Activated CD4-positive, alpha-beta T cell treated with anti-CD3 and anti-CD28 coated beads, Interleukin-2, amount 50 U/mL, for 4 hours (primary cell): ENCODE measurements around the gene CABP2.
"Not testable (repeated sequence)": the region's sequence is repeated elsewhere in the genome, so short reads cannot be mapped to it uniquely, and the experiment has no call there.

Source experiments
- DNase-seq, 2 experiments: peaks; one replicate each; pipeline ENCODE4 v3.0.0-alpha.2; 2020

CABP2 gene

DNA sequence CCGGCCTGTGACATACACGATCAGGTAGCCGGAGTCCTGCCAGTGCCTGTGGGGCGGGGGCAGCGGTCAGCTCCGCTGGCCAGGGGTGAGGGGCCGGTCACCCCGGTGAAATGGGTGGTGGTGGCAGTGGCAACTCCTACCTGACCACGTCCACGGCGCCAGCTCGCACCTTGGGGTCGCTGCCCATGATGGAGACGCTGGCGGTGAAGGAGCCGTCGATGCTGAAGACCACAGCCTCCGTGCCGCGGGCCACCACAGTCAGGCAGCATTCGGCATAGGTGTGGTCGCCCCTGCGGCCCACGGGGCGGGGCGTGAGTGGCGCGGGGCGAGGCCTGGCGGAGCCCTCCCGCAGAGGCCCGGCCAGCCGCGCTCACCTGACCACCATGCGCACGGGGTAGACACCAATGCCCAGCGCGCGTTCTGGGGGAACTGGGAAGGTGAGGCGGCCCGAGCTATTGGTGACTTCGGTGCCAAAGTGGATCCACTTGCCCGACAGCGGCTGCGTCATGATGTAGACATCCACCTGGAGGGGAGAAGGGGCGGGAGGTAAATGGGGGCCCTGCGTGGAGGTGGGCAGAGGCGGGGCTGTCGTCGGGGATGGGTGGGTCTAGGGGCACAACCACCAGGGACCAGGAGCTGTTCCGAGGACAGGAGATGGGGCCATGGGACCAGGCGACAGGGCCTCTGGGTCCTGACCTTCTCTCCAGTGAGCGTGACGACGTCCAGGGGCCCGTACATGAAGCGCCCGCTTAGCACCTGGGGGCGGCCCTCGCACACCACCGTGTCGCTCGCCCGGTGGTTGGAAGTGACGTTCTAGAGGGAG is 29.5 kb downstream of the CABP2 start:
- DNase-seq, result no peak

DNA sequence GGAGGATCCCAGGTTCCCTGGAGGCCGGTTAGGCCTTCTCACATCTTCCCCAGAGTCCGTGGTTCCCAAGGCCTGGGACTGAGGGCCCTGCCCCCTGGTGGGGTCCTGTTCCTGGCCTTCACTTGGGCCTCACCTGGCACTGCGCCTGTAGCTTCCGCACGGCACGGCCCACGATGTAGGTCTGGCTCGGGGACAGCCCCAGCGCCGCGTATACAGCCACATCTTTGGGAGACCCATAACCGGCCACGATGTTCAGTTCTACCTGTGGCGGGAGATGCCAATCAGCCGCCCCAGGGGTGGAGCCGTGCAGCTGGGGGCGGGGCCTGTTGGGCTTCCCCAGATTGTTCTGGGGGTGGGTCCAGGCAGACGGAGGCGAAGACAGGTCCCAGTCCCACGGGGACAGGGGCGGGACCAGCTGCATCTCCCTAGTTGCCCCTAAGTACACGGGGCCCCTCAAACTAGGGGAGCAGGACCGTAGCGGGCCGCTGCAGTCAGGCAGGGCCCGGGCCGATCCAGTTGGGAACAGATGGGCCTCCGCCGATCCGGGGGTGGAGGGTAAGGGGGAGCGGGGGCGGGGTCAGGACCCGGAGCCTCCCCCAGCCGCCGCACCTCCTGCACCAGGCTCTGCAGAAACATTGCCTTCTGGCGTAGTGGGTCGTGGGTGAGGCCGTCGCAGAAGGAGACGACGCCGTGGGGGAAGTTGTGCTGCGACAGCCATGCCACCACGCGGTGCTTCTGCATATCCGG is 30.3 kb downstream of the CABP2 start:
- DNase-seq, result no peak

DNA sequence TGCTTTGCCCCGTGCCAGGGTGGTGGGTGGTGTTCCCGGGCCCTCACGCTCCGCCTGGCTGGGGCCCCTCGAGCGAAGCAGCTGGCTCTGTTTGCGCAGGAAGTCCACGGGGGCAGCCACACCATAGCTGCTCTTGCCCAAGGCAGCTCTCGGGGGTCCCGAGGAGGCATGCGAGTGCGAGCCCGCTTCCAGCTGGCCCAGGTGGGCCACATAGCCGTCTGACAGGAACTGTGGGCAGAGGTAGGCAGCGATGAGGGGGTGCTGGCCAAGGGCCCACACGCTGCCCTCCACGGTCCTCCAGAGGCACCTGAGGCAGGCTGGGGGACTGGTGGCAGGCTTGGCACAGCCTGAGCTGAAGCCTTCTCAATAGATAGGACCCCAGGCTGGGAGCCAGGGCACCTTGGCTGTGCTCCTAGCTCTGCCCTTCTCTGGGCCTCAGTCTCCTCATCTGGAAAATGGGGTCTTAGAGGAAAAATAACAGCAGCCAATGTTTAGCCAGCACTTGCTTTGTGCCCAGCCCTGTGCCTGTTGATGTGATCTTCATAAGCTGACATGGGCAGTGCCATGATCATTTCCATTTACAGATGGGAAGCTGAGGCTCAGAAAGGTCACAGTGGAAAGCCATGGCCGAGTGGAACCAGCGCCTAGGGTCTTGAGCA is 31.0 kb downstream of the CABP2 start:
- no peak for DNase-seq

DNA sequence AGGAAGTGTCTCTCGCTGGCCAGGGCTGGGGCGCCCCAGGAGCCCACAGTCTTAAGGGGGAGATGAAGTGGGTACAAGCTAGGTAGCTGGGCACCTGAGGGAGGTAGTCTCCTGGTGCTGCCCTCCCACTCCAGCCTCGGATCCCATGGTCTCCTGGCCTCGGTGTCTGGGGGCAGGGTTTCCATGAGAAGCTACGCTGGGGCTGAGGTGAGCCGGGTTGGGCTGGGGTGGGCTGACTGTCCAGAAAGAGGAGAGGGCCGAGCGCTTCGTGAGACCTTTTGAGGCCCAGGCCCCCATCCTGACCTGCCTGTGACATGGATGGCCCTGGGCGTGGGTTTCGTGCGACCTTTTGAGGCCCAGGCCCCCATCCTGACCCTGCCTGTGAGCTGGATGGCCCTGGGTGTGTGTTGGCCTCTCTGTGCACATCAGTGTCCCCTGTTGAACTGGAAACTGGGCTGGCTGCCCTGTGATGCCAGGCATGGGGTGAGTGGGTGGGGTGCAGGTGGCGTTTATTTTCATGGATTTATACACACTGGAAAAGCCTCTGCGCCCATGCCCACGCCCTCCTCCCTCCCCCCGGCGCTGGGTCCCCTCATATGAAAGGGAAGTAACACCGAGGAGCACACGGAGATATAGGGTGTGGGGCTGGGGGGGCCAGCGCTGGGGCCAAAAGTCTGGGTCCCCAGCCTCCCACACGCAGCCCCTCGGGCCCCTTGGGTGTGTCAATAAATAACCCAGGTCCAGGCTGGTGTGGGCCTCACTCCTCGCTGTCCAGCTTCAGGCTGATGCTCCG is 31.8 kb downstream of the CABP2 start:
- DNase-seq, result no peak

DNA sequence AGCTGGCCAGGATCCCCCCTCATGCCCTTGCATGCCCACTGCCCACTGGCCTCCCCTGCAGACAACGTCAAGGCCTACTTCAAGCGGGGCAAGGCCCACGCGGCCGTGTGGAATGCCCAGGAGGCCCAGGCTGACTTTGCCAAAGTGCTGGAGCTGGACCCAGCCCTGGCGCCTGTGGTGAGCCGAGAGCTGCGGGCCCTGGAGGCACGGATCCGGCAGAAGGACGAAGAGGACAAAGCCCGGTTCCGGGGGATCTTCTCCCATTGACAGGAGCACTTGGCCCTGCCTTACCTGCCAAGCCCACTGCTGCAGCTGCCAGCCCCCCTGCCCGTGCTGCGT is 32.5 kb downstream of the CABP2 start:
- no peak for DNase-seq

DNA sequence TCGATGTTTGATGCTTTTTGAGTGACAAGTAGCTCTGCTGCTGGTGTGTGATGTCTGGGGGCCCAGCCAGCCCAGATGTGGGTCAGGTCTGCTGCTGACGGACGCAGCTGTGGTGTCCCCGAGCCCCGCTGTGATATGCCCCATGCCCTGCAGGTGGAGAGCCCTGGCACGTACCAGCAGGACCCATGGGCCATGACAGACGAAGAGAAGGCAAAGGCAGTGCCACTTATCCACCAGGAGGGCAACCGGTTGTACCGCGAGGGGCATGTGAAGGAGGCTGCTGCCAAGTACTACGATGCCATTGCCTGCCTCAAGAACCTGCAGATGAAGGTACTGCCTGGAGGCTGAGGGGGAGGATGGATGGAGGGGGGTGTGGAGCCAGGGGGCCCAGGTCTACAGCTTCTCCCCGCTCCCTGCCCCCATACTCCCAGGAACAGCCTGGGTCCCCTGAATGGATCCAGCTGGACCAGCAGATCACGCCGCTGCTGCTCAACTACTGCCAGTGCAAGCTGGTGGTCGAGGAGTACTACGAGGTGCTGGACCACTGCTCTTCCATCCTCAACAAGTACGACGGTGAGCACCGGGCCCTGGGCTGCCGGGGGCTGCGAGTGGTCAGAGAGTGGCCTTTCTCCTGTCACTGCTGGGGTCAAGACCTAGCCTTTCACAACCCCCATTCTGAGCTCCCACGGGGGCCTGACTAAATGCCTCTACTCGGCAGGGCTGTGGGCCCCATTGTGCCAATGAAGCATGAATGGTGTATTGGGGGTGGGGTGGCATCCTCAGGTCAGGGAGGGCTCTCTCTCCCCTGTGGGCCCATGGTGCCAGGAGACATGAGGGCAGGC is 33.1 kb downstream of the CABP2 start:
- DNase-seq, result no peak

DNA sequence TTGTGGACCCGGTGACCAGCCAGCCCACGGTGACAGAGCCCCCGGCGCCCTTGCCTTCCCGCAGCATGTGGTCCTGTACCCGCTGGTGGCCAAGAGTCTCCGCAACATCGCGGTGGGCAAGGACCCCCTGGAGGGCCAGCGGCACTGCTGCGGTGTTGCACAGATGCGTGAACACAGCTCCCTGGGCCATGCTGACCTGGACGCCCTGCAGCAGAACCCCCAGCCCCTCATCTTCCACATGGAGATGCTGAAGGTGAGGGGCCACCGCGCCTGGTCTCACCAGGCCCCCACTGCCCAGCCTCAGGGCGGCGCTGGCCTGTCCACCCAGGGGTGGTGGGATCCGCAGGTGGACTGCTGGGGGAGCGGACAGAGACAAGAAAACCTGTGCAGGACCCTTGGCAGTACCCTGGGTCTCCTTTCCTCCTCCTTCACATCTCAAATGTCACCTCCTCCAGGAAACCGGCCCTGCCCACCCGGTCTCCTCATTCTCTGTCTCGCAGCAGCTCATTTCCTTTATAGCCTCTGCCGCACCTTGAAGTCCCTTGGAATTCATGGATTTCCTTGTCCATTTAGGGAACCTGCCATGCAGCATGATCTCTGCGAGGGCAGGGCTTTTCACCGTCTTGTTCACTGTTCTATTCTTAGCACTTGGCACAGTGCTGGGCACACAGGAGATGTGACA is 33.9 kb downstream of the CABP2 start:
- DNase-seq, result no peak

DNA sequence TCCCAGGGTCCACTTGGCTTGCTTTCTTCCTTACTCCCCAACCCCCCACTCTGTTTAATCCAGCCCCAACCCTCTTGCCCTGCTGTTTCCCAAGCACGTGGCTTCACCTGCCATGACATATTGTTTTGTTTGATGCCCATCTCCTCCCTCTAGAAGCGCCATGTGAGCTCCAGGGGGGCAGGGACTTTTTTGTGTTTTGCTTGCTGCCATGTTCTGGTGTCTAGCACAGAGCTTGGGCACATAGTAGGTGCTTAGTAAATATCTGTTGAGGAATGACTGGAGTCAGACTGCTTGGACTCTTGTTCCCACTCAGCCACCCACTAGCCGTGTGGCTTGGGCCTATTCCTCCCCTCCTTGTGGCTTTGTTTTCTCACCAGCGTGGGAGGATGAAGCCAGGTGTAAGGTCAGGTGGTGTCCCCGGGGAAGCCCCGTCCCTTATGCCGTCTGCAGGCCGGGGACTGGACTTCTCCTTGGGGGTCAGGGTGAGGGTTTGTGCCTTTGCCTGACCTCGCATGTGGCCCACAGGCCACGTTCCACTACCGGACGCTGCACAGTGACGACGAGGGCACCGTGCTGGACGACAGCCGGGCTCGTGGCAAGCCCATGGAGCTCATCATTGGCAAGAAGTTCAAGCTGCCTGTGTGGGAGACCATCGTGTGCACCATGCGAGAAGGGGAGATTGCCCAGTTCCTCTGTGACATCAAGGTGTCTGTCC is 36.6 kb downstream of the CABP2 start:
- no peak for DNase-seq

DNA sequence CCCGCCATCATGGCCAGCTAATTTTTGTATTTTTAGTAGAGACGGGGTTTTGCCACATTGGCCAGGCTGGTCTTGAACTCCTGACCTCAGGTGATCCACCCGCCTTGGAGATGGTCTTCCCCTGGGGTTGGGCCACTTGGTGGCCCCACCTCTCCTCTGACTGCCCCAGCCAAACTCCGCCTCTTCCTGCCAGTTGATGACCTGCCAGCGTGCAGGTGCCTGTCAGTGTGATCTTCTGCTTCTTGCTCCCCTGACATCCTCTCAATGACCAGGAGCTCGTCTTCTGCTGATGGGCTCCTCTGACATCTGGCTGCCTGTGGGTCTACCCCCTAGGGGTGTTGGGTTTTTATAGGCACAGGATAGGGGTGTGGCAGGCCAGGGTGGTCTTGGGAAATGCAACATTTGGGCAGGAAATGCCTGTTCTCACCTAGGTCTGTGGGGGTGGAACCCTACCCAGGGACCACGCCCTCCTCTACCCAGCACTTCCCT is 37.3 kb downstream of the CABP2 start:
- not testable (repeated sequence) for DNase-seq

DNA sequence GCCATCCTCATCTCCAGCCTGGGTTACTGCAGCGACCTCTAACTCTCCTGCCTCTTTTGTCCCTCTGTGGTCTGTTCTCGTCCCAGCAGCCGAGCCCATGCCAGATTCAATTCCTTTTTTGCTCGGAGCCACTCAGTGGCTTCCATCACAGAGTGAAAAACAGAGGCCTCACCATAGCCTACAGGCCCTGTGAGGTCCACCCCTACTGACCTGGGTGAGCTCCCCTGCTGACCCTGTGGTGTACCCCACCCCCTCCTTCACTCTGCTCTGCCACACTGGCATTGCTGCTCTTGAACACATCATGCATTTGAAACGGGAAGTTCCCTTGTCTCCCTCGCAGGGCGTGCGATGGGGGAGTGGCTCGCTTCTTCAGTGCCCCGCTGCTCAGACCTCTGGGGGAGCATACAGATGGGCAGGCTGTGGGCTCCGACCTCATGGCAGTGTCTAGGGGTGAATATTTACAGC is 38.4 kb downstream of the CABP2 start:
- peak; percentile 38 to 49 for DNase-seq

DNA sequence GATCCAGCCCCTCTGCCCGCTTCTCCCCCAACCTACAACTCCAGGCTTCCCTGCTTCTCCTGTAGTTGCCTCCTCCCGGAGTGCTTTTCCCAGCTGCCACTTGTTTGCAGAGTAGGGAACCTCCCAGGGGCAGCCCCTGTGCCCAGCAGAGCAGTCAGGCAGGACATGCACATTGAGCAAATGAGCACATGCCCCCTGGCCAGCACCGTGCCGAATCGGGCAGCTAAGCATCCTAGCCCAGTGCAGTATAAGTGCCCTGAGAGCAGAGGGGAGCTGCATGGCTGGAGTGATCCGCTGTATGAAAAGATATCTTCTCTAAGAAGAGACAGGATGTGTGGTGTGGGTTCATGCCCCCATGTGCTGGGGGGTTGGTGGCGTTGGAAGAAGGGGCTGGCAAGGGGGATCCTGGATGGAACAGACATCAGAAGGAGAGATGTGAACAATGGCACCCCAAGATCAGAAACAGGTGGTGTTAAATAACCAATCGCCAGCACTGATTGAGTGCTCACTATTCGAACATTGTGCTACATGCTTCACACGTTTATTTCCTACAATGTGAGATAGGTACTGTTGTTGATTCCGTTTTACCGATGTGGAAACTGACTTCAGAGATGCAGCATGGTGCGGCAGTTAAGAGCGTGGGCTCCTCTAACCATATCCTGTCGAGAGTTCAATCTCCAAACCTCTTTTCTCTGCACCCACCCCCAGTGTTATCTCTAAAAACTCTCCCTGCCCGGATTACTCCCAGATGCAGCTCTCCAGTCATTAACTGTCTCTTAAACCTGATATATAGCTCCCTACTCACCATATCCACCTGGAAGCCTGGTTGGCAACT is 39.2 kb downstream of the CABP2 start:
- DNase-seq, result no peak

DNA sequence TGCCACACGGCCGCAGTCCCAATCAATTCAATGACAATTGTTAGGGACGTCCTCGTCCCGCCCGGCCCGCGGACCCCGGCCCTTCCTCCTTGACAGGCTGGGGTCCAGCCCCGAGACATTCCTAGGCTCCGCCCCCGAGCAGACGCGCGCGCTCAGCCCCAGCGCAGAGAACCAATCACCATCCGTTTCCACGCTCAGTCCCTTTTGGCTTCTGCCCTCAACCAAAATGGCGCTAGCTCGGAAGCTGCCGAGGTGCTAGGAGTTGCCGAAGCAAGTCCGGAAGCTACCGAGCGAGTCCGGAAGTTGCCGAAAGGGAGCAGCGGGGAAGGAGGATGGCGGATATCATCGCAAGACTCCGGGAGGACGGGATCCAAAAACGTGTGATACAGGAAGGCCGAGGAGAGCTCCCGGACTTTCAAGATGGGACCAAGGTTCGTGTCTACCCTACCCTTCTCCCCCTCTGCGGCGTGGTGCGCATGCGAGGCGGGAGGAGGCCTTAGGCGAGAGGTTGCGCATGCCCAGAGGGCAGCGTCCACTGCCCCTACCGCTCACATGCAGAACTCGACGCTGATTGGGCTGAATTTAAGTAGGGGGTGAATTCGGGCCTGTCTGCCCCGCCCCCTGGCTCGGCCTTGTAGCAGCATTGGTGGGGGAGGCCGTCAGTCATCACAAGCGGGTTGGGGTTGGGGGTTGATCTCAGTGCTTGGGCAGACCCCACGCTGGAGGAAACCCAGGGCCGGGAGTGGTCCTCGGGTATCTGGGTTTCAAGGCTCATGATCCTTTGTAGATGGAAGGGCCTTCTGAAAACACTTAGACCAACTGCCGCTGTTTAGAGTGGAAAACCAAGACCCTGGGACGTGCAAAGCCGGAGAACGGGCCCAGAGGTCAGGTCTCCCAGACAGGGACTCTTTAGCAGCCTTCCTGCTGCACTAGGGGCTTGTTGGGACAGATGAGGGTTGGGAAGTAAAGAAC is 40.1 kb downstream of the CABP2 start, which contains the start of gene AIP:
AIP (plus strand) TSS at position 200 of the 972 bp plus-strand sequence; CDS start at position 333, 133 bp downstream.
- peak; percentile 96 to 97 for DNase-seq

DNA sequence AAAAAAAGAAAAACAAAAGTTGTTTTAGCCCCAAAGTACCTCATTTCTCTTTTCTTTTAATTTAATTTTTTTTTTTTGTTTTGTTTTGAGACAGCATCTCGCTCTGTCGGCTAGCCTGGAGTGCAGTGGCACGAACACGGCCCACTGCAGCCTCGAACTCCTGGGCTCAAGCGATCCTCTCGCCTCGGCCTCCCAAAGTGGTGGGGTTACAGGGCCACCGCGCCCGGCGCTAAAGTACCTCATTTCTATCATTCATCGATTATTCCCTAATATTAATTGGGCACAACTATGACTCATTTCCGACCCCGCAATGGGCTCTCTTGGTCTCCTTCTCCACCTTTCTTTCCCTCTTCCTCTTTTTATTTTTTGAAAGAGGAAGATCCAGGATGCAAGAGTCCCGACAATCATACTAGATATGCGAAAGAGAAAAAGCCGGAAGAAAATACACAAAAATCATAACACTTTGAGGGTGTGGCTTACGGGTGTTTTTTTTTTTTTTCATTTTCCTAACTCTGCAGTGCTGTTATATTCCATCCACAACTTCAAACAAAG is 40.9 kb downstream of the CABP2 start:
- DNase-seq, result no peak

DNA sequence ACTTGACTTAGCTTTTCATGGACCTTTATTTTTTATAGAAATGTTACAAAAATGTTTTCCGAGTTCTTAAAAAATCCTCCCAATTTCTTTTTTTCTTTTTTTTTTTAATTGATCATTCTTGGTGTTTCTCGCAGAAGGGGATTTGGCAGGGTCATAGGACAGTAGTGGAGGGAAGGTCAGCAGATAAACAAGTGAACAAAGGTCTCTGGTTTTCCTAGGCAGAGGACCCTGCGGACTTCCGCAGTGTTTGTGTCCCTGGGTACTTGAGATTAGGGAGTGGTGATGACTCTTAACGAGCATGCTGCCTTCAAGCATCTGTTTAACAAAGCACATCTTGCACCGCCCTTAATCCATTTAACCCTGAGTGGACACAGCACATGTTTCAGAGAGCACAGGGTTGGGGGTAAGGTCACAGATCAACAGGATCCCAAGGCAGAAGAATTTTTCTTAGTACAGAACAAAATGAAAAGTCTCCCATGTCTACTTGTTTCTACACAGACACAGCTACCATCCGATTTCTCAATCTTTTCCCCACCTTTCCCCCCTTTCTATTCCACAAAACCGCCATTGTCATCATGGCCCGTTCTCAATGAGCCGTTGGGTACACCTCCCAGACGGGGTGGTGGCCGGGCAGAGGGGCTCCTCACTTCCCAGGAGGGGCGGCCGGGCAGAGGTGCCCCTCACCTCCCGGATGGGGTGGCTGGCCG is 45.7 kb downstream of the CABP2 start:
- DNase-seq, result not testable (repeated sequence)

DNA sequence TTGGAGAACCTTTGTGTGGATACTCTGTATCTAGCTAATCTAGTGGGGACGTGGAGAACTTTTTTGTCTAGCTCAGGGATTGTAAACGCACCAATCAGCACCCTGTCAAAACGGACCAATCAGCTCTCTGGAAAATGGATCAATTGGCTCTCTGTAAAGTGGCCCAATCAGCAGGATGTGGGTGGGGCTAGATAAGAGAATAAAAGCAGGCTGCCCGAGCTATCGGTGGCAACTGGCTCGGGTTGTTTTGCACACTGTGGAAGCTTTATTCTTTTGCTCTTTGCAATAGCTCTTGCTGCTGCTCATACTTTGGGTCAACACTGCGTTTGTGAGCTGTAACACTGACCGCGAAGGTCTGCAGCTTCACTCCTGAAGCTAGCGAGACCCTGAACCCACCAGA is 46.6 kb downstream of the CABP2 start:
- DNase-seq, result not testable (repeated sequence)

DNA sequence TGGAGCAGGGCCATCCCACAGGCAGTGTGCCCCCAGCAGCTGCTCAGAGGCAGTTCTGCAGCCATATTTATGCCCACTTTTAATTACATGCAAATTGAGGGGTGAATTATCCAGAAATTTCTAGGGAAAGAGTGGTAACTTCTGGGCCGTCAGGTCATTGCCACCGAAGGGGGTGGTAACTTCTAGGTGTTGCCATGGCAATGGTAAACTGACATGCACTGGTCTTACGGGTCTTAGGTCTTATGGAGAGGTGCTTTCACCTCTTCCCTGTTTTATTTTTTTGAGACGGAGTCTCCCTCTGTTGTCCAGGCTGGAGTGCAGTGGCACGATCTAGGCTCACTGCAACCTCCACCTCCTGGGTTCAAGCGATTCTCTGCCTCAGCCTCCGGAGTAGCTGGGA is 50.4 kb downstream of the CABP2 start:
- no peak for DNase-seq

DNA sequence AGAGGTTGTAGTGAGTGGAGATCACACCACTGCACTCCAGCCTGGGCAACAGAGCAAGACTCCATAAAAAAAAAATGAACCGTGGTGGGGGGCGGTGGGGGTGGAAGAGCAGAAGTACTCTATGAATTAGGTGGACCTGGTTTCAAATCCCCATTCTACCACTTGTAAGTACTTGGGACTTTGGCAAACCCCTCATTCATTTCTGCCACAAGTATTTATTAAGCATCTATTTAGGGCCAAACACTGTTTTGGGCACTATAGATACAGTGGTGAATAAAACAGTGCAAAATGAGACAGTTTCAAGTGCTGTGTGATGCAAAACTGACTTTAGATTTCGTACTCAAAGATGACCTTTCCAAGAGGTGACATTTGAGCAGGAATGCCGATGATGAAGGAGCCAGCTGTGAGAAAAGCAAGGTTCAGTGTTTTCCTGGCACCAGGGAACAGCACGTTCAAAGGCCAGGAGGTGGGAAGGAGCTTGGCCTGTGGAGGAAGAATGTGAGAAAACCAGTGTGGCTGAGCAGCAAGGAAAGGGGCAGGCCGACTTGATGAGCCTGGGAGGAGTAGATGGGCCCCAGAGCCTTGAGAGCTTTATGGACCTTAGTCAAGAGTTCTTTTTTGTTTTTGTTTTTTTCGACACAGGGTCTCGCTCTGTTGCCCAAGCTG is 52.8 kb downstream of the CABP2 start:
- DNase-seq, result no peak
